Endothelial cell of umbilical vein (primary cell): ENCODE data around the gene GPAT3. TPM values are rescaled to one million over a fixed set of nuclear protein-coding genes. Genes with fewer than 3 reads are reported as not detected.
A peak's percentile ranks its signal among the peaks of the same experiment; 100 is the strongest.

Experiments used
- BruUV-seq: library from RNA; stranded (reverse); fragments of 400-500 nt; replicated peaks from 2 replicates; lab custom pipeline; 2021; lab: Mats Ljungman, UMichigan
- CTCF ChIA-PET: fragments of 300-600, 350-600 bp; sonication (Branson Sonifier 250); formaldehyde crosslinking; loops from one replicate; lab custom pipeline; 2021; ENCODE audit warnings: antibody characterized with exemption, inconsistent platforms; lab: Charles Lee
- POLR2A ChIA-PET: fragments of 300-600, 350-600 bp; sonication (Branson Sonifier 250); formaldehyde crosslinking; loops from one replicate; lab custom pipeline; 2021; ENCODE audit warnings: antibody characterized with exemption, inconsistent platforms; lab: Charles Lee
- DNase-seq: peaks from one replicate; pipeline ENCODE4 v3.0.0-alpha.2; 2011; ENCODE audit warnings: low read depth, low spot score
- FAIRE-seq: peaks from 2 replicates; lab custom pipeline; 2011; peaks lifted over from hg19 to GRCh38; lab: Jason Lieb, UNC
- H2AFZ ChIP-seq: 2 replicates; pipeline ENCODE4 v1.6.0; 2012; ENCODE audit warnings: low read depth, low read length, control low read depth, inconsistent platforms
- H3K27ac ChIP-seq: 2 replicates; pipeline ENCODE4 v1.5.1; 2011; ENCODE audit warnings: low read depth, mild to moderate bottlenecking, control low read depth, low read length, moderate library complexity; ENCODE audit not compliant: insufficient read depth
- H3K27me3 ChIP-seq, 2 experiments: 2 replicates each; pipeline versions ENCODE4 v1.6.0 to v1.6.1; 2011; ENCODE audit warnings: low read length in 2 of 2, mixed read lengths in 1 of 2; ENCODE audit not compliant: control insufficient read depth in 2 of 2, insufficient read depth in 2 of 2
- H3K36me3 ChIP-seq, 2 experiments: 2 replicates in 1 of 2; 3 replicates in 1 of 2; pipeline ENCODE4 v1.5.1; 2011; ENCODE audit warnings: low read length in 2 of 2, mild to moderate bottlenecking in 1 of 2, moderate library complexity in 1 of 2; ENCODE audit not compliant: control insufficient read depth in 2 of 2, insufficient read depth in 2 of 2; ENCODE audit errors: extremely low read depth in 1 of 2
- H3K4me1 ChIP-seq: 3 replicates; pipeline ENCODE4 v1.5.1; 2011; ENCODE audit warnings: mild to moderate bottlenecking, low read length; ENCODE audit not compliant: control insufficient read depth, insufficient read depth; ENCODE audit errors: extremely low read depth
- H3K4me2 ChIP-seq: 2 replicates; pipeline ENCODE4 v1.6.1; 2011; ENCODE audit warnings: low read length, control low read depth, mixed read lengths; ENCODE audit not compliant: insufficient read depth
- H3K4me3 ChIP-seq, 3 experiments: fragments of 200-600 bp in 1 of 3; sonication (generic), shearing (Covaris generic) in 1 of 3; replicated peaks in 1 of 3; 2 replicates each; pipeline ENCODE4 v1.5.1; 2011 to 2016; ENCODE audit warnings: control low read depth in 3 of 3, low read length in 3 of 3, mild to moderate bottlenecking in 2 of 3, inconsistent platforms in 1 of 3, low read depth in 1 of 3, moderate library complexity in 1 of 3; ENCODE audit not compliant: insufficient read depth in 1 of 3
- H3K79me2 ChIP-seq: 2 replicates; pipeline ENCODE4 v1.6.0; 2012; ENCODE audit warnings: low read length, inconsistent platforms; ENCODE audit not compliant: control insufficient read depth, insufficient read depth
- H3K9ac ChIP-seq: replicated peaks from 2 replicates; pipeline ENCODE3; 2011; ENCODE audit warnings: low read length, control low read depth; ENCODE audit not compliant: insufficient read depth; ENCODE audit errors: extremely low read depth
- H3K9me1 ChIP-seq: replicated peaks from 3 replicates; pipeline ENCODE4 v1.6.0; 2011; ENCODE audit warnings: mild to moderate bottlenecking, low read length; ENCODE audit not compliant: control insufficient read depth, insufficient read depth; ENCODE audit errors: extremely low read depth
- H3K9me3 ChIP-seq: replicated peaks from 2 replicates; pipeline ENCODE4 v1.5.1; 2012; ENCODE audit warnings: low read length, inconsistent platforms; ENCODE audit not compliant: control insufficient read depth, insufficient read depth
- H4K20me1 ChIP-seq: replicated peaks from 2 replicates; pipeline ENCODE3; 2011; ENCODE audit warnings: mild to moderate bottlenecking, low read length; ENCODE audit not compliant: control insufficient read depth, insufficient read depth; ENCODE audit errors: extremely low read depth
- CTCF ChIP-seq, 2 donors: IDR thresholded peaks; 1 replicate in 1 of 2; 2 replicates in 1 of 2; pipeline ENCODE4 v1.5.1; 2011; ENCODE audit warnings: low read length in 2 of 2, mild to moderate bottlenecking in 2 of 2, moderate library complexity in 2 of 2, control low read depth in 1 of 2, inconsistent platforms in 1 of 2, low read depth in 1 of 2; ENCODE audit not compliant: insufficient read depth in 1 of 2; ENCODE audit errors: extremely low read depth in 1 of 2
- JUN ChIP-seq: IDR thresholded peaks from 2 replicates; pipeline ENCODE4 v1.6.1; 2011; ENCODE audit warnings: borderline replicate concordance, low read depth; ENCODE audit not compliant: insufficient read length, insufficient read depth
- MYC ChIP-seq: IDR thresholded peaks from one replicate; pipeline ENCODE4 v1.6.1; 2011; ENCODE audit warnings: mild to moderate bottlenecking, low read depth, low read length
- POLR2A ChIP-seq: IDR thresholded peaks from 2 replicates; pipeline ENCODE4 v1.6.1; 2012; ENCODE audit warnings: low read depth, mild to moderate bottlenecking, control low read depth, low read length
- POLR2AphosphoS5 ChIP-seq: IDR thresholded peaks from 2 replicates; pipeline ENCODE4 v1.6.1; 2012; ENCODE audit warnings: low read depth, mild to moderate bottlenecking, control low read depth, low read length, moderate library complexity; ENCODE audit not compliant: insufficient read depth
- dilution Hi-C: fragments of 300-500 bp; cut with MboI; formaldehyde crosslinking; loops from one replicate; pipeline ENCODE4 v1.15.0; 2019; ENCODE audit warnings: low sequenced_read_pairs; ENCODE audit not compliant: extremely low pct_ligation_motif_present
- intact Hi-C: fragments of 100-400 bp; cut with micrococcal nuclease; formaldehyde crosslinking; loops from one replicate; pipeline ENCODE4 v1.10.0; 2022
- polyA plus RNA-seq, 4 experiments: library from polyadenylated mRNA; depleted of rRNA in 3 of 4; stranded (reverse) in 3 of 4; unstranded in 1 of 4; fragments of >200 nt; gene quantifications; 2 replicates each; pipeline versions ENCODE4 v1.2.1 to v1.2.3, GENCODE V29; 2011 to 2012; ENCODE audit warnings: missing spikeins in 1 of 4
- total RNA-seq: library from RNA; stranded (reverse); gene quantifications from 2 replicates; pipeline ENCODE4 v1.2.3, GENCODE V29; 2021

GPAT3 gene
- total and polyA plus RNA-seq, 2 donors (not counting 3 experiments of a cell fraction or from before 2014, with no cell fraction given) = 0.36 to 2.1 TPM

- Histone ChIP-seq H3K9ac (no peak overlapping the region), H2AFZ (no peak overlapping the region), H3K9me1 (no peaks in the 10 kb centered on the region), H4K20me1 (no peaks in the 10 kb centered on the region), H3K36me3 (no peaks in the 10 kb centered on the region), H3K4me1 (no peaks in the 10 kb centered on the region), H3K27me3 (peaks cover 8 to 15% of the 10 kb centered on the region in 2 experiments), H3K79me2 (no peaks in the 10 kb centered on the region), H3K27ac (no peak overlapping the region), H3K4me2 (no peak overlapping the region), H3K4me3 (no peak overlapping the region), H3K9me3 (no peaks in the 10 kb centered on the region)
- BruUV-seq = no TSS peak
- dilution Hi-C loops (no loop called here), intact Hi-C loops (no loop called here)
- no peak for DNase-seq
- ChIA-PET POLR2A (no interaction called here), CTCF (interaction anchor here (1.0 kb wide), 1 partner anchor 128 kb away, joined by 3 read pairs; no protein-coding TSS in a partner anchor)
- FAIRE-seq = no peak
- TF ChIP-seq POLR2AphosphoS5 (no peak), POLR2A (no peak), JUN (no peak)
These were observed 101.0 kb downstream of the GPAT3 start for GRCh38 chr4:83636930-83637329.

- intact Hi-C loops = loop anchor here (1.0 to 10.0 kb wide), 5 partner anchors 131 to 585 kb away; partner anchors contain the start of gene COQ2
These were observed 104.1 kb downstream of the GPAT3 start for GRCh38 chr4:83639849-83640493.

More at GRCh38 chr4:83639849-83640493, 104.1 kb downstream of the GPAT3 start:
- no peaks in the 10 kb centered on the region for H3K4me1 ChIP-seq
- peaks cover 13 to 22% of the 10 kb centered on the region in 2 experiments for H3K27me3 ChIP-seq
- no peak overlapping the region for H3K4me2 ChIP-seq
- POLR2A ChIA-PET = no interaction called here
- dilution Hi-C loops = no loop called here
- no peaks in the 10 kb centered on the region for H3K9me1 ChIP-seq
- no peaks in the 10 kb centered on the region for H4K20me1 ChIP-seq
- no peaks in the 10 kb centered on the region for H3K79me2 ChIP-seq
- no TSS peak for BruUV-seq
- no peak for TF ChIP-seq MYC
- TF ChIP-seq CTCF (IDR thresholded peaks at IDR 0.05; ENCODE audit: extremely low read depth in 1 of 2, insufficient read depth in 1 of 2, low read depth in 1 of 2, low read length in 2 of 2) = peak; percentile 59 to 66
- peak; percentile 92 for FAIRE-seq
- DNase-seq = peak; percentile 78
- no peaks in the 10 kb centered on the region for H3K9me3 ChIP-seq
- CTCF ChIA-PET = interaction anchor here (0.8 to 5.3 kb wide), 10 partner anchors 7 to 162 kb away, joined by 3 to 81 read pairs (median 3); partner anchors contain the start of gene GPAT3
- no peak overlapping the region for H3K9ac ChIP-seq
- H3K4me3 ChIP-seq = no peak overlapping the region
- H3K36me3 ChIP-seq = no peaks in the 10 kb centered on the region
- no peak overlapping the region for H2AFZ ChIP-seq
- no peak overlapping the region for H3K27ac ChIP-seq
